ENCODE data around the gene CARD14.
"Not testable (repeated sequence)": the region's sequence is repeated elsewhere in the genome, so short reads cannot be mapped to it uniquely, and the experiment has no call there.

The CARD14 gene

DNA sequence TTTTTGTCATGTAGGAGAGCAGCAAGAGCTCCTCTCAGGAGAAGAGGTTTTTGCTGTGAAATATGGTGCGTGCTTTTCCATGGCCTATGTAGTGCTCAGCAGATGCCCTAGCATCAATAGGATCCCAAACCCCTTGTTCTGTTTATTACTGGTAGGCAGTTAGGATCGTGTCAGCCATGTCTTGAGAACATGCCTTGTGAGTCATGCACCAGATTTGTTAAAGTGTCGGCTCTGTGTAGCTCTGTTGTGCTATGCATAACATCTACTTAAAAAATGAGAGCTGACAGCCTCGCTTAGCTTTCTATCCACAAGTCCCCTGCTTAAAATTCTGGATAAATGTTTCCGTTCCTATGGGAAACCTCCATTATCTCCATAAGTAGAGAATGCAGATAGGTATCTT, 18.5 kb upstream of the CARD14 start:
- no peak for DNase-seq

DNA sequence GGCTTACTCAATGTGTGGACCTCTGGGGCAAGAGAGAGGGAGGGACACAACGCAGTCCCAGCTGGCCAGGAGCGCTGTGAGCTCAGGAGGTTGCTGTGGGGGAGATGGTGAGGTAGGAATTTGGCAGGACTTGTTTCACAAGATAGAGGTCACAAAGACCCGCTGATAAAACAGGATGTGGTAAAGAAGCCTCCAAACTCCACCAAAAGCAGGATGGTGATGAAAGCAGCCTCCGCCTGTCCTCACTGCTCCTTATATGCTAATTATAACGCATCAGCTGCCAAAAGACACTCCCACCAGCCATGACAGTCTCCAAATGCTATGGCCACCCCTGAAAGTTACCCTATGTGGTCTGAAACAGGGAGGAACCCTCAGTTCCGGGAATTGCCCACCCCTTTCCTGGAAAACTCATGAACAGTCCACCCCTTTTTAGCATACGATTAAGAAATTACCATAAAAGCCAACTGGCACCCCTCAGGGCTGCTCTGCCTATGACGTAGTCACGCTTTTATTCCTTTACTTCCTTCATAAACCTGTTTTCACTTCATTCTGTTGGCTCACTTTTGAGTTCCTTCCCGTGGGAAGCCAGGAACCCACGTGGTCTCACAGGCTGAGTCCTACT, 17.6 kb upstream of the CARD14 start:
- DNase-seq, result peak; percentile 84

DNA sequence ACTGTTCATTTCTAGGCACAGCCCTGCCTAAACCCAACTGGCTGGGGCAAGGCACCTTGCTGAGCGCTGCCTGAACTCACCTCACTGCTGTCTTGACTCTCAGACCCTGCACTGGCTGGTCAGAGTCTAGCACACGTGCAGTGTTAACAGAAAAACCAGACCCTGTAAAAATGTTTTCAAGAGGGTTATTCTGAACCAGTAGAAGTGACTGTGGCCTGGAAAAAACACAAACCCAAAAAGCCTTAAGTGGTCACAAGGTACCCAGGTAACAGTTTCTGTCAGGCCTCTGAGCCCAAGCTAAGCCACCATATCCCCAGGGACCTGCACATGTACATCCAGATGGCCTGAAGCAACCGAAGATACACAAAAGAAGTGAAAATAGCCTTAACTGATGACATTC, 16.8 kb upstream of the CARD14 start:
- no peak for DNase-seq

DNA sequence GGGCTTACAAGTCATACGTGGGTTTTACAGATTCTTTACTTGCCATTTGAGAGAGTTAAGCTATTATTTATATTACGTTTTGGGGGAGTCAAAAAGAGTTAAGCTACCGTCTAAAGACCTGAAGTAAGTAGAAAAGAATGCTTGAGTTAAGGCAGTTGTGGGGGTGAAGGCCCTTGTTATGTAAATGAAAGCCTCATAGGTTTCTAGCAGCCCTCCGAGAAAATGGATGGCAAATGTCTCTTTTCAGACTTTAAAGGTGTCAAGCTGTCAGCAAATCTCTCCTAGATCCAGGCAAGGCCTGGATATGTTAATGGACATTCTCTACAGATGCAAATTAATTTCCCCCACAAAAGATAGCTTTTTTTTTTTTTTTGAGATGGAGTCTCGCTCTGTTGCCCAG, 15.7 kb upstream of the CARD14 start:
- no peak for DNase-seq

DNA sequence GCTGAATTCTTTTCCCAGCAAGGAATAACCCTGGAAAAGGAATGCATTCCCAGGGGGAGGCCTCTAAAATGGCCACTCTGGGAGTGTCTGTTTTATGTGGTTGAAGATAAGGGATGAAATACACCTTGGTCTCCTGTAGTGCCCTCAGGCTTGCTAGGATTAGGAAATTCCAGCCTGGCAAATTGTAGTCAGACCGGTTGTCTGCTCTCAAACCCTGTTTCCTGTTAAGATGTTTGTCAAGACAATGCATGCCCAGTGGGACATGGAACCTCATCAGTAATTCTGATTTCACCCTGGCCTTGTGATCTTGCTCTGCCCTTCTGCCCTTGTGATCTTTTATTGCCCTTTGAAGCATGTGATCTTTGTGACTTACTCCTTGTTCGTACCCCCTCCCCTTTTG, 14.2 kb upstream of the CARD14 start:
- DNase-seq, result not testable (repeated sequence)

DNA sequence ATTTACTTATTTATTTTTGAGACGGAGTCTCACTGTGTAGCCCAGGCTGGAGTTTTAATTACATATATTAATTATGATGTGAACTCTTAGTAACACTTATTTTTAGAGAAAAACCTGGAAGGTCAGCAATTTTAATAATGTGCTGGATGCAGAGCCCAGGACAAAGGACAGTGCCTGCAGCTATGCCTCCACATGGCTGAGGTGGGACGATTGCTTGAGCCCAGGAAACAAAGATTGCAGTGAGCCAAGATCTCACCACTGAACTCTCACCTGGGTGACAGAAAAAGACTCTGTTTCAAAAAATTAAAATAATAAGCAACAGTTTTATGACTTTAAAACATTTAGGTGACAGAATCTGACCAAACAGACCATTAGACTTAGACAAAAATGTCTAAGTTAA, 11.0 kb upstream of the CARD14 start:
- no peak for DNase-seq

DNA sequence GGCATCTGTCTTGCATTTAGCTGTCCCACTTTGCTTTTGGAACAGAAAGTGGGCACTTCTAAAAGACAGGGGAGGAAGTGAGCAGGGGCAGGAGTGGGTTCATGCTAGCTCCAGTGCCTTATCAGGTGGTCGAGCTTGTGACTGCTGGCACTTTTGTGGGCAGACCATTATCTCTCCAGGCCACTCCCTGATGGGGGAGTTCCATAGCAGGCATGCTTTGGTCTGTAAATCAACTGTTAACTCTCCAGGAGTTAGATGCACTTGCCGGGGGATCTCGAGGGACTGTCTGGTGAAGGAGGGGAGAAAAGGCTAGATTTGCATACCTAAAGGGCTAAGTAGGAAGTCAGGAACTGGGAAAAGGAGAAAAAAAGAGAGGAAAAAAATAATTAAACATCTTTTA, 9.3 kb upstream of the CARD14 start:
- peak; percentile 95 for DNase-seq

DNA sequence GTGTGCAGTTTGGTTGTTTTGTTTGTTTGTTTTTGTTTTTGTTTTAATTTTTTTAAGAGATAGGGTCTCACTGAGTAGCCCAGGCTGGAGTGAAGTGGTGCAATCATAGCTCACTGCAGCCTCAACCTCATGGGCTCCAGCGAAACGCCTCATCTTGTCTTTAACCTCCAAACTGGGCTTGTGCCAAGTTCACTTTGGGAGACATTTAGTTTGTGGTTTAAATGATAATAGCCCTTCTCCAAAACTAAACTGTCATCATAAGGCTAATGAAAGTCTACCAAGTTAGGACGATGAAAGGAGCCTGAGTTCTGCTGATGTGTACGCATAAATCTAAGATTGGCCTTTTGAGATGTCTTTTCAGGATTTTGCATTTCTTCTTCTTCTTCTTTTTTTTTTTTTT, 6.5 kb upstream of the CARD14 start:
- DNase-seq, result peak; percentile 94

DNA sequence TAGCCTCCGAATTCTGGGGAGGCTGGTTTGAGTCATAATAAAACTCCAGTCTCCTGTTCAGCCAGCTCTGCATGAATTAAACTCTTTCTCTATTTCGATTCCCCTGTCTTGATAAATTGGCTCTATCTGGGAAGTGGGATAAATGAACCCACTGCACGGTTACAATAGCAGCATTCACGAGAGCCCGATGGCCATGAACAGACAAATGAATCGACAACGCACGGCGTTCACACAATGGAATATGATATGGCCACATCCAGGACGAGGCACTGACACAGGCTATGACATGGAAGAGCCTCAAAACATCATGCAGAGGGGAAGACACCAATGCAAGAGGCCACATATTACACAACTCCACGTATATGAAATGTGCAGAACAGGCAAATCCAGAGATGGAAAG, 5.6 kb upstream of the CARD14 start:
- DNase-seq, result peak; percentile 36

DNA sequence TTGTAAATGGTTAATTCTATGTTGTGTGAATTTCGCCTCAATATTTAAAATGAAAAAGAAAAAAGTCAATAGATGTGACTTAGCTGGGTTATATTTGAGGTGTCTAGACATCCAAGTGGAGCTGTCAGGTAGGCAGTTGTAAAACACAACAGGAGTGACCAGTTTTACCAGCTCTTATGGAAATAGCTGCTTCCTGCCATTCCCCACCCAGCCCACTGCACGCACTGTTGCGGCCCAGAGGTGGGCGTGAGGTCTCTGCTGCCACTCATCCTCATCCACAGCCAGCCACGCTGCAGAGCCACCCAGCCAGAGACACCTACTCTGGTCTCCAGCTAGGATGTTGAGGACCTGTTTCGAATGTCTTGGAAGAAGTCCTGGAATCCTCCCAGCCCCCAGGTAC, 3.4 kb upstream of the CARD14 start:
- DNase-seq, result no peak

DNA sequence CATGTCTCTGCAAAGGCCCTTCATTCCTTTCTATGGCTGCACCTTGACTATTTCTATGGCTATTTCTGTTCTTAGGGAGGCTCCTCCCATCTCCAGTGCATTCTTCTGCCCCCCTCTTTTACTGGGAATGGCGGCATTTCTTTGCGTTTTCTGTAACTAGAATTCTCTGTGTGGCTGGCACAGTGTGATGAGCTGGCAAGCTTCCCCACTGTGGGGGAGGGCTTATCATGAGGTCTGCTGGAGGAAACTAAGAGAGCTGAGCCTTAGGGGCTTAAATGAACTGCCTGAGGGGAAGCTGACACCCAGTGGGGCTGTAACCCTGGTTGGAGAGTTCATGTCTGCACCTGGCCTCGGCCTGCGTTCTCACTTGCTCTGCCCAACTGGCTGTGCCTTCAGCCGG, 1.5 kb upstream of the CARD14 start:
- peak; percentile 34 for DNase-seq

DNA sequence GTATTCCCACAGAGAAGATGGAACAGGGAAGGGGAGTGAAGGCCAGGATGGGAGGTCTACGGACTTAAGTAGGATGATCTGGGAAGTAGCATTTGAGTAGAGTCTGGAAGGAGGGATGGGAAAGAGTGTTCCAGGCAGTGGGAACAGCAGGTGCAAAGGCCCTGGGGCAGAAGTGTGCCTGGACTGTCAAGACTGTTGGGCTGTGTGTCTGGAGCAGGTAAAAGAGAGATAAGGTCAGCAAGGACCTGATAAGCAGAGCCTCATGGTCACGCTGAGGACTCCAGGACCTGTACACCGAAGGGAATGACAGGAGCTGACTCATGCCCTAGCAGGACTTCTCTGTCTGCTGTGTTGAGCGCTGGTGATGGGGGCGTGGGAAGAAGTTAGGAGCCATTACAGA, 723 bp upstream of the CARD14 start:
- no peak for DNase-seq

DNA sequence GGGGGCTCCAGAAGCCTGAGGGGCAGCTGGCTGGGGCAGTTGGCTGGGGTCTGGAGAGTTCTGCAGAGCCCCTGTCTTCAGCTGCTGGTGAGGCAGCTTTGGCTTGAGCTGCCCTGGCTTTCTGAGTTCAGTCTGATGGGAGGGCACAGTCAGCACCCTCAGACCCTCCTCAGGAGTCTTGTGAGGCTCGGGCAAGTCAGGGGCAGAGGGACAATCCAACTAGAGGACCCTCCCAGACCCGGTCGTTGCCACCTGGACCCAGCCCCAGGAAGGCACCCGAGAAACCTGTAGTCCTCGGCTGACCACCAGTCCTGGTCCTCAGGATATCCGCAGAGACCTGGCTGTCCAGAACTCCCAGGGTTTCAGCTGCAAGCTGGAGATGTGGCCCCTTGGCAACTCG, 1.9 kb downstream of the CARD14 start:
- DNase-seq, result no peak

DNA sequence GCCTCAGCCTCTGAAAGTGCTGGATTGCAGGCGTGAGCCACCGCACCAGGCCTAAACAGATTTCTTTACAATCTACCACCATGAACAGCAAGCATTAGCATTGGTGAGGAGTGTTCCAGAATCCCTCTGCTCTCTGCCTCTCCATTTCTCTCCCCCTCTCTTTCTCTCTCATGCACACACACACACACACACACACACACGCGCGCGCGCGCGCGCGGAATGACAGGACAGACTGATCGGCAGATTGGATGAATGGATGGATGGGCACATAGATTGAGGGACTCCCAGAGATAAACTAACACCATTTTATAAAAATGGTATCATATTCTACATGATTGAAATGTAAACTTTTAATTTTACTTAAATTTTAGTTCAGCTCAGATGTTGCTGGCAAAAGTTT, 3.3 kb downstream of the CARD14 start:
- DNase-seq, result no peak

DNA sequence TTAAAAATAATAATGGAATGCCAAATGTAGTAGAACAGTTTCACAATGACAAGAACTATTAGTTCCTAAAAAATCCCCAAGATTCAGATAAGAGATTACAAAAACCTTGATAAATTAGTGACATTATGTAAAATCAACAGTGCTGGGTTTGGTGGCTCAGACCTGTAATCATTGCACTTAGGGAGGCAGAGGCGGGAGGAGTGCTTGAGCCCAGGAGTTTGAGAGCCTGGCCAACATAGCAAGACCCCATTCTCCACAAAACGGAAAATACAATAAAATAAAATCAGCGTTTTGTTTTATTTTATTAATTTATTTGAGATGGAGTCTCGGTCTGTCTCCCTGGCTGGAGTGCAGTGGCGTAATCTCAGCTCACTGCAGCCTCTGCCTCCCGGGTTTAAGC, 4.1 kb downstream of the CARD14 start:
- DNase-seq, result no peak

DNA sequence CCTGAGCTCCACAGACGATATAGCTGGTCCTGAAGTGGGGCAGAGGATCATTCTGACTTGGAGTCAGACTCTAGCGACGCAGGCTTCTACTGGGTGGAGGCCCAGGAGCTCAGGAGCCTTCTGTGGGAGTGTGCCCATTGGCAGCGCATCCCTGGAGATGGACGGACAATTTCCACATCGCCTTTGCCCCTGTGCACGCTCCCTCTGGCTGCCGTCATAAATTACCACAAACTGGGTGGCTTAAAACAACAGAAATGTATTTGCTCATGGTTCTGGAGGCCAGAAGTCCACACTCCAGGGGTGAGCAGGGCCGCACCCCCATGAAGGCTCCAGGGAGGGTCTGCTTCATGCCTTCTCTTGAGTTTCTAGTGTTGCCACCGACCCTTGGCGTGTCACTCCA, 6.9 kb downstream of the CARD14 start:
- no peak for DNase-seq

DNA sequence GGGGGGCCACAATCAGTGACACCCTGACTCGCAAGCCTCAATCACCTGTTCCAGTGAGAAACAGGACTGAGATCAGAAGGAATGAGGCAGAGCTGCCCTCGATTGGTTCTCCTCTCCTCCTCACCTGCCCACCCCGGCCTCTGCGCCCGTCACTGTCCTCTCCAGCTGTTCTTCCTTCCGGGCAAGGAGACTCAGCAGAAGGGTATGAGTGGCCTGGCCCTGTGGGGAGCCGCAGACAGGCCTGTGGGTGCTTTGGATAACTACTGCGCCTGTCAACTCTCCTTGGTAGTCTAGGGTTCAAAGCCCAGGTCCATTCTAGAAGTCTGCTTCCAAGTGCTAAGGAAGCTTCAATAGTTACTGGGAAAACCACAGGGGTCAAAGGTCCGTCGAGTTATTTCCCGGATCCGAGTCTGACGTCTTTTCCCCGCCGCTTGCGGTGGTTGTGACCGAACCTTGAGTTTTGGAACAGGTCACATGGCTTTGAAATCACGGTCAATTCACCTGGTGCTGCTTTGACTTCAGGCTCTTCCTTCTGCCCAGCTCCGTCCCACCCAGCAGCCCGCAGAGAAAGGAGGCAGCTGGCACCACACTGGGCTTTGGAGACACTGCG, 8.3 kb downstream of the CARD14 start:
- no peak for DNase-seq

DNA sequence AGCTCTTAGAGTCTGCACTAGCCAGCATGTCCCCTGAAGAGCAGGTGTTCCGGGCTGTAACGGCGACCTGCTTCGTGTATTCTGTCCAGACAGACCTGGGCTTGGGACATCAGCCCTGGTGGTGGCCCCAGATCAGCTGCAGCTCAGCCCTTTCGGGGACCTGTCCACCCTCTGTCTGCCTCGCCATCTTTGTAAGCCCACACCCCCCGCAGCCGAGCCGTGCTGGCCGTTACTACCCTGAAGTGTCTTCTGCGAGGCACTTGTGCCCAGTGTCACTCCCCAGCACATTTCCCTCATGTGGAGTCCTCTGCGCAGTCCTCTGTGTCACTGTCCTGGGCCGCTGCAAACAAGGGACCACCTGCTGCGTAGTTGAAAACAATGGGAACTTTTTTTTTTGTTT, 10.4 kb downstream of the CARD14 start:
- DNase-seq, result no peak

DNA sequence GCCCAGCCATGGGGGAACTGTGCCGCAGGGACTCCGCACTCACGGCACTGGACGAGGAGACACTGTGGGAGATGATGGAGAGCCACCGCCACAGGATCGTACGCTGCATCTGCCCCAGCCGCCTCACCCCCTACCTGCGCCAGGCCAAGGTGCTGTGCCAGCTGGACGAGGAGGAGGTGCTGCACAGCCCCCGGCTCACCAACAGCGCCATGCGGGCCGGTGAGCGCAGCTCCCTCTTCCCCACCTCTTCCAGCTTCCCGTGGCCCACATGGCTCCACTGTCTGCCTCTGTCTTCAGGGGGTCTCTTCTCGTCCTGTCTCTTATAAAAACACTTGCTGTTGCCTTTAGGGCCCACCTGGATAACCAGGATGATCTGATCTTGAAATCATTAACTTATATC, 11.6 kb downstream of the CARD14 start:
- no peak for DNase-seq

DNA sequence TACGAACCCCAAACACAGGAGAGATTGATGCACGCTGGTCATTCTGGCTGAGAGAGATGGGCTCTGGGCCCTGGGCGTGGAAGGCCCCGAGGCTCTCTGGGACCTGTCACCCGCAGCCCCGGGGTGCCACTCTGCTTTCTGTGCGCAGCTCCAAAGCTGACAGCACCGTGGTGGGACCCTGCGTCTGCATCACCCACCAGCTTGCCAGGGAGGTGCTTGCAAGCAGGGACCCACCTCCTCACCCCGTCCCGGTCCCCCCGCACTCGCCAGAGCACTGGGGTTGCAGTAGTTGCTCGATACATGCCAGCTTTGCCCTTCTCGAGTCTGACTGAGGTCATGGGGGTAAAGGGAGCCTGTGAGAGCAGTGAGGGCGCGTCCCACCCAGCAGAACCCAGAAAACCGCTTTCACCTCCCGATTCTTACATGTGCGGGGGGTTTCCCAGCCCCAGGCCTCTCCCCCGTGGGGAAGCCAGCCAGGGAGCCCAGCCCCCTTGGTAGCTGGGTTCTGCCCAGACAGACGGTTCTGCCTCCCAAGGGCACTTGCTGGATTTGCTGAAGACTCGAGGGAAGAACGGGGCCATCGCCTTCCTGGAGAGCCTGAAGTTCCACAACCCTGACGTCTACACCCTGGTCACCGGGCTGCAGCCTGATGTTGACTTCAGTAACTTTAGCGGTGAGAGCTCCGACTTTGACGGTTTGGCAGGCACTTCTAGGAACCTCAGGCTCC, 12.5 kb downstream of the CARD14 start:
- no peak for DNase-seq

DNA sequence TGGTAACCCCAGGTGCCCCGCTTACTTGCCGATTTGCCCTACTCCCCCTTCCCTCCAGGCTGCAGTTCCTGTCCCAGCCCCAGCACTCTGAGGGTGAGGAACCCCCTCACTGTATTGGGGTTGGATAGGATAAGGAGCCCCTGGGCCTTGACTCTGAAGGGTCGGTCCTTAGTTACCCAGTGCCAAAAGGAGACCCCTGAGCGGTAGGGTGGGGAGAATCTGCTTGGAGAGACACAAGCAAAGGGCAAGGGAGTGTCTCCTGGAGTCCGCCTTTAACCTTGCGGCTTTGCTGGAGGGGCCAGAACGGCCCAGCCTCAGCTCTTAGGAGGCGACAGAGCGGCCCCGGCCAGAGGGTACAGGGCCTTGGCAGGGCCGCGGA, 13.0 kb downstream of the CARD14 start:
- no peak for DNase-seq

DNA sequence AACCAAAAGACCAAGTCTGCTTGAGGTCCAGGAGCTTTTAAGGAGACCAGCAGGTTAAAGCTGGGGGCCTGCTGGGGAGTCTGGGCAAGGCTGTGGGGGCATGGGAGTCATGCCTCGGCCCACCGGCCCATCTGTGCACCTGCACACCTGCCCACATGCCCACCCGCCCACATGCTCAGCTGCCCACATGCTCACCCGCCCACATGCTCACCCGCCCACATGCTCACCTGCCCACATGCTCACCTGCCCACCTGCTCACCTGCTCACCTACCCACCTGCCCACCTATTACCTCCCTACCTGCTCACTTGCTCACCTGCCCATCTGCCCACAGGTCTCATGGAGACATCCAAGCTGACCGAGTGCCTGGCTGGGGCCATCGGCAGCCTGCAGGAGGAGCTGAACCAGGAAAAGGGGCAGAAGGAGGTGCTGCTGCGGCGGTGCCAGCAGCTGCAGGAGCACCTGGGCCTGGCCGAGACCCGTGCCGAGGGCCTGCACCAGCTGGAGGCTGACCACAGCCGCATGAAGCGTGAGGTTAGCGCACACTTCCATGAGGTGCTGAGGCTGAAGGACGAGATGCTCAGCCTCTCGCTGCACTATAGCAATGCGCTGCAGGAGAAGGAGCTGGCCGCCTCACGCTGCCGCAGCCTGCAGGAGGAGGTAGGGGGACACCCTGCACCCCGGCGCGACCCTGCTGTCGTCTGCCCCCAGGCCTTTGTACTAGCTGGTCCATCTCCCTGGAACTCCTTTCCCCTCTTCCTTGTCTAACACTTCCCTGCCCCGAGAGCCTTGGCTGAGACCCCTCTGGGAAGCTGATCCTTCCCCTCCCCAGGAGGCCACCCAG, 14.0 kb downstream of the CARD14 start:
- DNase-seq, result no peak

DNA sequence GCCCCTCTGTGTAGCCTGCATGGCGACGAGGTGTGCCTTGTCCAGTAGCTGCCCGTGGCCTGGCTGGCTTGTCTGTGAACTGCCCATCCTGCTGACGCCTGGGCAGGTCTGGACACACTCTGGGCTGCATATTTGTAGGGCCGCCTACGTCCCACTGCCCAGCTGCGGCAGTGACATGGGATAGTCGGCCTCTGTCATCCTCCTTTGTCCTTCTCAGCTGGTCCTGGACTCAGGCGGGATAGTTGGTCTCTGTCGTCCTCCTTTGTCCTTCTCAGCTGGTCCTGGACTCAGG, 14.5 kb downstream of the CARD14 start:
- DNase-seq, result no peak

DNA sequence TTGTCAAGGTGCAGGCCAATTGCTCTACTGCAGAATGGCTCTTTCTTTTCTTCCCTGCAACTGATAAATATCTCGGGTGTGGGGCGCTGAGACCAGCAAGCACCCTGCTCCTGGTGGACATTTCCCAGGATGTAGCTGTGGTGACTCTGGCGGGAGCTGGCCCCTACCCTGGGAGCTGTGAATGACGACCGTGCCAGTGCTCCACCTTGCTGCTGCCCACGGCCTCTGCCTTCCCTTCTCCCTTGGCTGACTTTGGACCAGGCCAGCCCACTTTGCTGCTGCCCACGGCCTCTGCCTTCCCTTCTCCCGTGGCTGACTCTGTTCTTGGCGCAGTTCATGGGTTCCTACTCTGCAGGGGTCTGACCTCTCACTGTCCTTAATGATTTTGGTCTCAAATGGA, 16.1 kb downstream of the CARD14 start:
- no peak for DNase-seq
